Ovary (tissue), 3 donors: Measurements from ENCODE around the gene AKAP5.

ENCODE experiments used
- CTCF ChIP-seq, 3 donors: fragments of 450-650 bp in 2 of 3; fragments of 200-600 bp in 1 of 3; IDR thresholded peaks; one replicate each; pipeline versions ENCODE4 v1.5.1 to v1.8.0; 2016 to 2022; ENCODE audit warnings: antibody characterized with exemption in 3 of 3, mild to moderate bottlenecking in 1 of 3
- POLR2A ChIP-seq: fragments of 450-650 bp; IDR thresholded peaks from one replicate; pipeline ENCODE4 v1.6.1; 2017; ENCODE audit warnings: antibody characterized with exemption, mild to moderate bottlenecking, moderate library complexity
- donor health status: DM: no; HTN: no; CAD: no.

GRCh38 chr14:64444140-64444539 lies 21.2 kb upstream of the AKAP5 start:
- TF ChIP-seq POLR2A (no peak), CTCF (IDR thresholded peaks at IDR 0.05) (no peak)
